ENCODE results near the gene EIF5A. TPM values are rescaled to one million over a fixed set of nuclear protein-coding genes. Genes with fewer than 3 reads are reported as not detected.
"Not testable (repeated sequence)": the region's sequence is repeated elsewhere in the genome, so short reads cannot be mapped to it uniquely, and the experiment has no call there.

EIF5A gene
- polyA plus RNA-seq, 6 donors from 2014 or later = 195 to 802 (median 516) TPM

GRCh38 chr17:7334938-7335538, 27.6 kb downstream of the EIF5A start:
- DNase-seq (no peak), ATAC-seq (ENCODE audit: low read depth in 2 of 2) (no peak)
- Mint-ChIP-seq H3K27me3 (no peaks in the 10 kb centered on the region), H3K9me3 (no peaks in the 10 kb centered on the region), H3K4me1 (peaks cover 45 to 64% (median 59%) of the 10 kb centered on the region in 3 donors), H3K27ac (peak overlapping the region in 5 of 6 donors; percentile 76 to 96 (median 89)), H3K4me3 (peak overlapping the region; percentile 42 to 97 (median 94)), H3K36me3 (peaks cover 0 to 8% of the 10 kb centered on the region in 2 donors)

DNA sequence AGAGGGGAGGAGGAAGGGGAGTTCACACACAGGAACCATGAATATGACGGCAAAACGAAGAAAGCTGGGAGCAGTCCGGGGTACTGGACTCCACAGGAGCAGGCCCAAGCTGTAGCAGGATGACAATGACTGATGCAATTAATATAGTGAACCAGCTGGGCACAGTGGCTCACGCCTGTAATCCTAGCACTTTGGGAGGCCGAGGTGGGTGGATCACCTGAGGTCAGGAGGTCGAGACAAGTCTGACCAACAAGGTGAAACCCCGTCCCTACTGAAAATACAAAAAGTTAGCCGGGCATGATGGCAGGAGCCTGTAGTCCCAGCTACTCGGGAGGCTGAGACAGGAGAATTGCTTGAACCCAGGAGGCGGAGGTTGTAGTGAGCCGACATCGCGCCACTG, 28.3 kb downstream of the EIF5A start:
- not testable (repeated sequence) for H3K36me3 Mint-ChIP-seq; ATAC-seq (ENCODE audit: low read depth in 2 of 2); DNase-seq; H3K9me3 Mint-ChIP-seq; H3K27me3 Mint-ChIP-seq
- H3K27ac Mint-ChIP-seq = peak overlapping the region in 5 of 6 donors; percentile 86 to 97 (median 91)
- H3K4me3 Mint-ChIP-seq = peak overlapping the region; percentile 90 to 97 (median 95)
- peaks cover 46 to 58% (median 53%) of the 10 kb centered on the region in 3 donors for H3K4me1 Mint-ChIP-seq

DNA sequence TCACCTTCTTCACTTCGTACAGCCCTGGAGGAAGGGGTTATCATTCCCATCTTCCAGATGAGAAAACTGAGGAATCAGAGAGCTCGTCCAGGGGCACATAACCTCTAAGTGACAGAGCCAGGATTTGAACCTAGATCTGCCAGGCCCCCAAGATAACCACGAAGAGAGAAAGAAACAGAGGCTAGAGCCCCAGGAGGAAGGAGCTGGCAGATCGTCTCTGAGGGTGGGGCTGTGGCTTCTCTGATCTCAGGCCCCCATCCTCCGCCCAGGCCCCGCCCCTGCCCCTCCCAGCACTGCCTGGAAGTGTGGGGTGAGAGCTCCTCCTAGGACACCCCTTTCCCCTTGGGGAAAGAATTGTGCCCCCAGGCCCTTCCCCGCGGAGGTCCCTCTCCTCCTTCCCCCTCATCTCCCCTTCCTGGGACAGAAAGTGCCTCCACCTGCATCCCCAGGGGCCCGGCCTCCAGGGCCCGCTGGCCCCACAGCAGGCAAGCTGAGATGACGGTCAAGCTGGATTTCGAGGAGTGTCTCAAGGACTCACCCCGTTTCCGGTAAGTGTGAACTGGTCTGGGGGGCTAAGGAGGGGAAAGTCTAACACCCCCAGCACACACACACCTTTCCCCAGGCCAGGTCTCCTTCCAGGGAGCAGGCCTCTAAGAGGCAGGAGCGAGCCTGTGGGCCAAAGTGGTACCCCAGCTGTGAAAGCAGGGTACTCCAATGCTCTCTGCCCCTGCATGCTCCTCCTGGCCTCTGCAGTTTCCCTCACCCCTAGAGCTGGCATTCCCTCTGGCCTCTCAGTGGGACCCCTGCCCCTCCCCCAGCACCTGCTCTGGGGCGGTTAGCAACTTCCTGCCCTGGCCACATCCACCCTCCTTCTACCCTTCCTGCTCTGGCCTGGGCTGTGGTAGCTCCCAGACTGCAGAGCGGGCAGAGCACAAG, 29.1 kb downstream of the EIF5A start, which contains the start of gene ACAP1:
TSS of gene ACAP1 (plus strand) at position 290 of the 936 bp plus-strand sequence. CDS start at position 496, 206 bp downstream.
- peaks cover 46 to 57% (median 51%) of the 10 kb centered on the region in 3 donors for H3K4me1 Mint-ChIP-seq

DNA sequence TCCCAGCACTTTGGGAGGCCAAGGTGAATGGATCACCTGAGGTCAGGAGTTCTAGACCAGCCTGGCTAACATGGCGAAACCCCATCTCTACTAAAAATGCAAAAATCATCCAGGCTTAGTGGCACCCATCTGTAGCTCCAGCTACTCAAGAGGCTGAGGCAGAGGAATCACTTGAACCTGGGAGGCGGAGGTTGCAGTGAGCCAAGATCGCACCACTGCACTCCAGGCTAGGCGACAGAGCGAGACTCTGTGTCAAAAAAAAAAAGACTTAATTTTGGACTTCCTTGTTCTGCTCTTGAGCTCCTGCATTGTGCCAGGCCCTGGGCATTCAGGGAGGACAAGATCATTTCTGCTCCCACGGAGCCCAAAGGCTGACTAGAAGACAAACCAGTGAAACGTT, 30.2 kb downstream of the EIF5A start:
- peaks cover 45 to 52% (median 46%) of the 10 kb centered on the region in 3 donors for H3K4me1 Mint-ChIP-seq
- H3K36me3 Mint-ChIP-seq = peaks cover 0 to 15% of the 10 kb centered on the region in 2 donors
- not testable (repeated sequence) for H3K9me3 Mint-ChIP-seq, H3K27me3 Mint-ChIP-seq, DNase-seq
- H3K27ac Mint-ChIP-seq = peak overlapping the region in 4 of 6 donors; percentile 74 to 98 (median 88)
- peak overlapping the region; percentile 90 to 97 (median 95) for H3K4me3 Mint-ChIP-seq
- ATAC-seq (ENCODE audit: low read depth in 2 of 2) = peak; percentile 34 to 41

More for the DNA sequence above, 29.1 kb downstream of the EIF5A start, which contains the start of gene ACAP1:
- peaks cover 0 to 12% of the 10 kb centered on the region in 2 donors for H3K36me3 Mint-ChIP-seq
- DNase-seq (peak; percentile 61), ATAC-seq (ENCODE audit: low read depth in 2 of 2) (peak; percentile 93)
- H3K9me3 Mint-ChIP-seq = no peaks in the 10 kb centered on the region
- peak within 1 kb of the TSS; percentile 86 to 98 (median 94) for H3K27ac Mint-ChIP-seq
- peak within 1 kb of the TSS; percentile 90 to 97 (median 95) for H3K4me3 Mint-ChIP-seq
- no peaks in the 10 kb centered on the region for H3K27me3 Mint-ChIP-seq

DNA sequence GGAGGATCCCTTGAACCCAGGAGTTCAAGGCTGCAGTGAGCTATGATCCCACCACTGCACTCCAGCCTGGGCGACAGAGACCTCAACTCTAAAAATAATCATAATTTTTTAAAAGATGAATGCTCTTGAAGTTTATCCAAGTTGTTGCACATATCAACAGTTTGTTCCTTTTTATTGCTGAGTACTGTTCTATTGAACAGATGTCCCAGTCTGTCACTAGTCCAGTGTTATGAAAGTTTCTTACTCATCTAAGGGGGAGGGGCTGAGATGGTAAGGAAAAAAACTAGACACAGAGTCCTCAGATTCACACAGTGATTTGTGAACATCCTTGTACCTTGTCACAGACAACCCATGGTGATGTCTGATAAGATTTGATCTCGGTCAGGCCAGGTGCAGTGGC, 32.8 kb downstream of the EIF5A start:
- Mint-ChIP-seq H3K27ac (peak overlapping the region in 1 of 6 donors; percentile 7), H3K27me3 (no peaks in the 10 kb centered on the region), H3K4me1 (peaks cover 39 to 44% (median 40%) of the 10 kb centered on the region in 3 donors), H3K9me3 (no peaks in the 10 kb centered on the region), H3K36me3 (peaks cover 0 to 23% of the 10 kb centered on the region in 2 donors), H3K4me3 (peak overlapping the region in 2 of 8 donors; percentile 33 to 55)
- DNase-seq = no peak
- no peak for ATAC-seq (ENCODE audit: low read depth in 2 of 2)

GRCh38 chr17:7341842-7342241, 34.4 kb downstream of the EIF5A start:
- Mint-ChIP-seq H3K36me3 (peaks cover 0 to 23% of the 10 kb centered on the region in 2 donors), H3K9me3 (no peaks in the 10 kb centered on the region), H3K27ac (peak overlapping the region in 1 of 6 donors; percentile 86), H3K4me1 (peaks cover 26 to 30% (median 30%) of the 10 kb centered on the region in 3 donors), H3K4me3 (peak overlapping the region in 1 of 8 donors; percentile 24), H3K27me3 (no peaks in the 10 kb centered on the region)
- DNase-seq (no peak), ATAC-seq (ENCODE audit: low read depth in 2 of 2) (no peak)

GRCh38 chr17:7343250-7343649, 35.8 kb downstream of the EIF5A start:
- peaks cover 0 to 23% of the 10 kb centered on the region in 2 donors for H3K36me3 Mint-ChIP-seq
- H3K4me1 Mint-ChIP-seq = peaks cover 17 to 19% (median 18%) of the 10 kb centered on the region in 3 donors
- ATAC-seq (ENCODE audit: low read depth in 2 of 2) = no peak
- H3K27me3 Mint-ChIP-seq = no peaks in the 10 kb centered on the region
- H3K4me3 Mint-ChIP-seq = no peak overlapping the region
- DNase-seq = no peak
- H3K9me3 Mint-ChIP-seq = no peaks in the 10 kb centered on the region
- H3K27ac Mint-ChIP-seq = no peak overlapping the region

DNA sequence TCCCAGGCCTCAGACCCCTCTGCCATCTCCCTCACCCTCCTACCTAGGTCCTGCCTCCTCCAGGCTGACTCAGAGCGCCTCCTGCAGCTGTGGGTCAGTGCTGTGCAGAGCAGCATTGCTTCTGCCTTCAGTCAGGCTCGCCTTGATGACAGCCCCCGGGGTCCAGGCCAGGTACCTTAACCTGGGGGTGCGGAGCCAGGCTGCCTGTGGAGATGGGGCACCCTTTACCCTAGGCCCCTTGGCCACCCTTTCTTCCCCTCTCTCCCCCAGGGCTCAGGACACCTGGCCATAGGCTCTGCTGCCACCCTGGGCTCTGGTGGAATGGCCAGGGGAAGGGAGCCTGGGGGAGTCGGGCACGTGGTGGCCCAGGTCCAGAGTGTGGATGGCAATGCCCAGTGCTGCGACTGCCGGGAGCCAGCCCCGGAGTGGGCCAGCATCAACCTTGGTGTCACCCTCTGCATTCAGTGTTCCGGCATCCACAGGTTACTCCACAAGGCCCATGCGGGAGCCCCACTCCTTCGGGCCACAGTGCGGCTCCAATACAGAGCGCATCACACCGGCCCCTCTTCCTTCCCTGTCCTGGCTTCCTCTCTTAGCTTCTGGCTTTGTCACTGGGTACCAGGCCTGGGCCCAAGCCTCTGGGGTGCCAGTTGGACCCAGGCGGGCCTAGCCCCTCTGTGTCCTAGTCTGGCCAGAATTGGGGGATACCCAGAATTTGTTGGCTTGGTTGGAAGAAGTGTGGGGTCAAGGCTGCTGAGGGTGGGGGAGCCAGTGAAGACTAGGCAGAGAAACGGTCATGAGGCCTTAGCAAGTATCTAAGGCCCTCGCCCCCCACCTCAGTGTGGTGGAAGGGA, 39.6 kb downstream of the EIF5A start:
- DNase-seq (no peak), ATAC-seq (ENCODE audit: low read depth in 2 of 2) (no peak)
- Mint-ChIP-seq H3K4me1 (peaks cover 14 to 34% (median 23%) of the 10 kb centered on the region in 3 donors), H3K27ac (peak overlapping the region in 3 of 6 donors; percentile 18 to 57 (median 29)), H3K36me3 (peaks cover 0 to 7% of the 10 kb centered on the region in 2 donors), H3K9me3 (no peaks in the 10 kb centered on the region), H3K27me3 (no peaks in the 10 kb centered on the region), H3K4me3 (no peak overlapping the region)

DNA sequence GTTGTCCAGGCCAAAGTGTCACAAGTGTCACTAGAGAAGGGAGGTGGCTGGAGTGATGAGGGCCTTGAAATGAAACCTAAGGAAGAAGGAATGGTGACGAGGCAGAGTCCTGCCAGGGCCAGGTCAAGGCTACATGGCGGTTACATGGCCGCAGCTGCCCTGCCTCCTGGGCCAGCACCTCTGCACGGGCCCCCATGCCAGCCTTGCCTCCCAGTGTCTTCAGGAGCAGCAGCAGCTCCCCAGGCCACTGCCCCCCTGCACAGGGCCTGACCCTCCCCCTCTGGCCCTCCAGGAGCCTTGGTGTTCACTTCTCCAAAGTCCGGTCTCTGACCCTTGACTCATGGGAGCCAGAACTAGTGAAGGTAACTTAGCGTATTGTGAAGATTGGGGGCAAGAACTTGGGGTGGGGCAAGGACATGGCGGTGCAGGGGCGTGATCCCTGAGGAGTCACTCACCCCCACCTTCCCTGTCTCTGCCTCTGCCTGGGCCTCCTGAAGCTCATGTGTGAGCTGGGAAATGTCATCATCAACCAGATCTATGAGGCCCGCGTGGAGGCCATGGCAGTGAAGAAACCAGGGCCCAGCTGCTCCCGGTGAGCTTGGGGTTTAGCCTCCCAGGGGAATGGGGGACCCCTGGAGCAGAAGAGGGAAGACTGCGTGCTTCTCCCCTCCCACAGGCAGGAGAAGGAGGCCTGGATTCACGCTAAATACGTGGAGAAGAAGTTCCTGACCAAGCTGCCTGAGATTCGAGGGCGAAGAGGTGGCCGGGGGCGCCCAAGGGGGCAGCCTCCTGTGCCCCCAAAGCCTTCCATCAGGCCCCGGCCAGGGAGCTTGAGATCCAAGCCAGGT, 40.4 kb downstream of the EIF5A start:
- no peaks in the 10 kb centered on the region for H3K9me3 Mint-ChIP-seq
- DNase-seq = no peak
- H3K36me3 Mint-ChIP-seq = peaks cover 0 to 7% of the 10 kb centered on the region in 2 donors
- peak overlapping the region in 1 of 6 donors; percentile 57 for H3K27ac Mint-ChIP-seq
- H3K4me1 Mint-ChIP-seq = peaks cover 20 to 41% (median 29%) of the 10 kb centered on the region in 3 donors
- no peaks in the 10 kb centered on the region for H3K27me3 Mint-ChIP-seq
- no peak overlapping the region for H3K4me3 Mint-ChIP-seq
- no peak for ATAC-seq (ENCODE audit: low read depth in 2 of 2)

GRCh38 chr17:7348478-7349242, 41.2 kb downstream of the EIF5A start:
- peaks cover 0 to 7% of the 10 kb centered on the region in 2 donors for H3K36me3 Mint-ChIP-seq
- H3K4me3 Mint-ChIP-seq = peak overlapping the region in 2 of 8 donors; percentile 30 to 91
- ATAC-seq (ENCODE audit: low read depth in 2 of 2) = no peak
- no peak for DNase-seq
- H3K27ac Mint-ChIP-seq = peak overlapping the region in 2 of 6 donors; percentile 28 to 64
- H3K4me1 Mint-ChIP-seq = peaks cover 22 to 45% (median 35%) of the 10 kb centered on the region in 3 donors
- no peaks in the 10 kb centered on the region for H3K9me3 Mint-ChIP-seq
- H3K27me3 Mint-ChIP-seq = no peaks in the 10 kb centered on the region

DNA sequence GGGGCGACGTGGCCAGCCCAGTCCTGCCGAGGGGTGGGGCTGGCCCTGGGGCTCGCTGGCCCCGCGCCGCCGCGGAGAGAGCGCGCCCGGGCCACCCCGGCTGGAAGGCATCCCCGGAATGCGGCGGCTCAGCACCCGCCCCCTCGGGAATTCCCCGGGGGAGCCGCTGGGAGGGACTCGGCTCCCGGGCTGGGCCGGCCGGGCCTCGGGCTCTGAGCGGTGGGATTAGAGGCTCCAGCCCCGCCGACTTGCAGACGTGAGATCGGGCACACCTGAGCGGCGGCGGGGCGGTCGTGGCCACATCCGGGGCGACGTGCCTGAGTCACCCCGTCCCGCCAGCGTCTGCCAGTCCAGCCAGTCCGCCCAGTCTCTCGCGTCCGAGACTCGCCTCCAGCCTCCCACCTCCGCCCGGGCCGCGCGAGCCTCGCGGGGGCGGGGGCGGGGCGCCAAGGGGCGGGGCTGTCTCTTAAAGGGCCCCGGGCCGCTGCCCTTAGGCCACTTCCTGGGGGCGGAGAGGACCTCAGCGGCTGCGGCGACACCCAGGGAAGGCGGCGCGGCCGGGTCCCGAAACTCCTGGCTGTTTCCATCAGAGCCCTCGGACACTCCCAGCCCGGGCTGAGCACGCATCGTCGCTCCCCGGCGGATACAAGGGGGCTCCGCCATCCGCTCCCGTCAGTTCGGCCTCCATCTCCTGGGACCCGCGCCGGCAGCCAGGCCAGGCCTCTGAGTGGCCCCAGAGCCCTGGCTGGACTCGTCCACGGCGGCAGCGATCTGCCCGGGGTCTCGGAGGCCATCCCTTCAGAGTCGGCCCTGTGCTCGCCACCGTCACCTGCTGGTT, 44.5 kb downstream of the EIF5A start, which contains the start of gene KCTD11:
TSS of gene KCTD11 (plus strand) at position 498 of the 838 bp plus-strand sequence.
- peak; percentile 47 to 59 for ATAC-seq (ENCODE audit: low read depth in 2 of 2)
- no peaks in the 10 kb centered on the region for H3K36me3 Mint-ChIP-seq
- peaks cover 36 to 53% (median 46%) of the 10 kb centered on the region in 3 donors for H3K4me1 Mint-ChIP-seq
- H3K9me3 Mint-ChIP-seq = no peaks in the 10 kb centered on the region
- H3K4me3 Mint-ChIP-seq = peak within 1 kb of the TSS; percentile 86 to 94 (median 92)
- H3K27ac Mint-ChIP-seq = peak within 1 kb of the TSS in 5 of 6 donors; percentile 80 to 97 (median 93)
- DNase-seq = peak; percentile 71
- H3K27me3 Mint-ChIP-seq = no peaks in the 10 kb centered on the region
